ENCODE measurements around the gene FKBP5. TPM values are rescaled to one million over a fixed set of nuclear protein-coding genes. Genes with fewer than 3 reads are reported as not detected.

Gene FKBP5
- total and polyA plus RNA-seq, 9 of the 15 experiments (the other 6 are each of a cell fraction or from before 2014, with no cell fraction given), result 32.7 to 151 (median 75.0) TPM

- in situ Hi-C loops (cut with MboI) (no loop called here), intact Hi-C loops (cut with micrococcal nuclease) (no loop called here)
- no peaks in the 10 kb centered on the region for H3K27me3 ChIP-seq (ENCODE audit: control insufficient read depth in 2 of 2, insufficient read depth in 2 of 2, low read length in 2 of 2)
- H3K4me3 ChIP-seq, result no peak overlapping the region
- H4K20me1 ChIP-seq (replicated peaks; ENCODE audit: control insufficient read depth, insufficient read depth, low read length), result no peaks in the 10 kb centered on the region
- no peak overlapping the region for H2AFZ ChIP-seq (ENCODE audit: low read depth, low read length)
- H3K9me1 ChIP-seq (ENCODE audit: control insufficient read depth, insufficient read depth, low read length), result no peaks in the 10 kb centered on the region
- no peaks in the 10 kb centered on the region; the same call in 1 of the 2 replicates for H3K9me3 ChIP-seq (replicated peaks; ENCODE audit: control insufficient read depth, insufficient read depth, low read depth, low read length)
- H3K9ac ChIP-seq (ENCODE audit: insufficient read depth in 1 of 2, low read depth in 2 of 2, low read length in 2 of 2), result no peak overlapping the region
- ChIA-PET POLR2A (interaction anchor here (1.2 to 2.5 kb wide), 2 partner anchors 8 to 11 kb away, joined by 3 to 14 read pairs; no protein-coding TSS in a partner anchor), CTCF (ENCODE audit: low intra/inter-chr PET ratio) (interaction anchor here (0.6 kb wide), 1 partner anchor 11 kb away, joined by 3 read pairs; no protein-coding TSS in a partner anchor)
- peaks cover 25% of the 10 kb centered on the region for H3K36me3 ChIP-seq (ENCODE audit: control insufficient read depth, insufficient read depth, low read length)
- whole genome bisulfite sequencing (ENCODE audit: insufficient coverage, low coverage, missing lambda C conversion rate), result 90% methylated on average over 3 of the region's 3 CpGs
- H3K27ac ChIP-seq (ENCODE audit: extremely low read depth, low read depth, low read length), result no peak overlapping the region
- H3K79me2 ChIP-seq (ENCODE audit: control insufficient read depth, insufficient read depth, low read length), result peaks cover 93% of the 10 kb centered on the region
- DNase-seq (ENCODE audit: extremely low read depth in 1 of 4, low spot score in 3 of 4) (no peak), FAIRE-seq (no peak), ATAC-seq (peak; percentile 41)
- no TSS peak for BruUV-seq (replicated peaks)
- no peak overlapping the region for H3K4me2 ChIP-seq (ENCODE audit: insufficient read depth, low read length)
- 0 out of 5 replicates have a peak, but pooled peaks cover 0 to 4% of the 10 kb centered on the region in 2 experiments for H3K4me1 ChIP-seq (replicated peaks in 1 of 2; ENCODE audit: control insufficient read depth in 2 of 2, insufficient read depth in 2 of 2, low read length in 2 of 2)
- TF ChIP-seq HSF4 (CRISPR knock-in tag; IDR thresholded peaks at IDR 0.05; ENCODE audit: borderline replicate concordance) (no peak), ATF2 (CRISPR knock-in tag; IDR thresholded peaks at IDR 0.05) (no peak), ZBTB7A (IDR thresholded peaks at IDR 0.05; ENCODE audit: borderline replicate concordance, control insufficient read depth, low read depth, low read length) (no peak), ADNP (tag; IDR thresholded peaks at IDR 0.05) (no peak), ZSCAN29 (IDR thresholded peaks at IDR 0.05) (no peak), SRSF9 (IDR thresholded peaks at IDR 0.05; ENCODE audit: borderline replicate concordance, low read depth, low read length) (no peak), MEF2A (IDR thresholded peaks at IDR 0.05; ENCODE audit: control insufficient read depth, low read depth, low read length) (no peak), ASH1L (IDR thresholded peaks at IDR 0.05; ENCODE audit: borderline replicate concordance, low read depth, partially characterized antibody) (no peak), SMAD3 (CRISPR knock-in tag; conservative IDR thresholded peaks at IDR 0.05) (no peak), BRD9 (IDR thresholded peaks at IDR 0.05; ENCODE audit: low read depth, partially characterized antibody) (no peak), GMEB1 (CRISPR knock-in tag; IDR thresholded peaks at IDR 0.05) (no peak), TCF15 (CRISPR knock-in tag; IDR thresholded peaks at IDR 0.05) (no peak), MLX (CRISPR knock-in tag; conservative IDR thresholded peaks at IDR 0.05) (no peak), MAFG (tag; conservative IDR thresholded peaks at IDR 0.05) (no peak), RBM25 (IDR thresholded peaks at IDR 0.05; ENCODE audit: low read depth, low read length, severe bottlenecking) (no peak), CXXC5 (CRISPR knock-in tag; IDR thresholded peaks at IDR 0.05) (no peak), NONO (IDR thresholded peaks at IDR 0.05; ENCODE audit: low read depth in 2 of 2, low read length in 1 of 2) (no peak)
These were observed 14.1 kb downstream of the FKBP5 start for GRCh38 chr6:35674594-35674993.
